ENCODE measurements around the gene ANXA3.
"Not testable (repeated sequence)": the region's sequence is repeated elsewhere in the genome, so short reads cannot be mapped to it uniquely, and the experiment has no call there.

ANXA3 gene

GRCh38 chr4:78551420-78552351 is at the start of gene ANXA3:
TSS of gene ANXA3 (plus strand) at chr4:78551770. CDS start at chr4:78554474, 2,704 bp downstream.
- DNase-seq, result peak in 1 of 2 experiments; percentile 69

GRCh38 chr4:78506260-78506659 is 45.3 kb upstream of the ANXA3 start:
- DNase-seq, result not testable (repeated sequence)

- no peak for DNase-seq
Observed at GRCh38 chr4:78509043-78509442, 42.5 kb upstream of the ANXA3 start.

- no peak for DNase-seq
Observed at GRCh38 chr4:78510108-78510507, 41.5 kb upstream of the ANXA3 start.

- DNase-seq, result no peak
Observed at GRCh38 chr4:78510681-78511080, 40.9 kb upstream of the ANXA3 start.

- DNase-seq, result no peak
Observed at GRCh38 chr4:78512357-78512920, 39.1 kb upstream of the ANXA3 start.

GRCh38 chr4:78513411-78513975 is 38.1 kb upstream of the ANXA3 start:
- DNase-seq, result no peak

GRCh38 chr4:78517050-78517652 is 34.4 kb upstream of the ANXA3 start:
- DNase-seq, result peak in 1 of 2 experiments; percentile 47

GRCh38 chr4:78518561-78518960 is 33.0 kb upstream of the ANXA3 start:
- no peak for DNase-seq

- DNase-seq, result no peak
Observed at GRCh38 chr4:78519962-78520361, 31.6 kb upstream of the ANXA3 start.

GRCh38 chr4:78520808-78521226 is 30.8 kb upstream of the ANXA3 start:
- no peak for DNase-seq

GRCh38 chr4:78524009-78524408 is 27.6 kb upstream of the ANXA3 start:
- no peak for DNase-seq

GRCh38 chr4:78525559-78525958 is 26.0 kb upstream of the ANXA3 start:
- no peak for DNase-seq

- DNase-seq, result no peak
Observed at GRCh38 chr4:78527103-78527502, 24.5 kb upstream of the ANXA3 start.

GRCh38 chr4:78527555-78527954 is 24.0 kb upstream of the ANXA3 start:
- no peak for DNase-seq

- no peak for DNase-seq
Observed at GRCh38 chr4:78528327-78528726, 23.2 kb upstream of the ANXA3 start.

- no peak for DNase-seq
Observed at GRCh38 chr4:78529569-78530209, 21.9 kb upstream of the ANXA3 start.

GRCh38 chr4:78532046-78532445 is 19.5 kb upstream of the ANXA3 start:
- DNase-seq, result no peak

- DNase-seq, result no peak
Observed at GRCh38 chr4:78533854-78534253, 17.7 kb upstream of the ANXA3 start.

GRCh38 chr4:78534286-78534955 is 17.1 kb upstream of the ANXA3 start:
- peak; percentile 84 to 86 for DNase-seq

- no peak for DNase-seq
Observed at GRCh38 chr4:78542373-78542772, 9.2 kb upstream of the ANXA3 start.

- DNase-seq, result peak in 1 of 2 experiments; percentile 11
Observed at GRCh38 chr4:78543424-78544125, 8.0 kb upstream of the ANXA3 start.
